NT2/D1 (cell line): Measurements from ENCODE around the gene RASL10A.

Experiments
- SUZ12 ChIP-seq: IDR thresholded peaks from 2 replicates; pipeline ENCODE4 v1.6.1; 2011; ENCODE audit not compliant: insufficient read length, insufficient read depth; ENCODE audit errors: extremely low read depth
- YY1 ChIP-seq: IDR thresholded peaks from 2 replicates; pipeline ENCODE4 v1.6.1; 2011; ENCODE audit not compliant: insufficient read length, insufficient read depth
- ZNF274 ChIP-seq: IDR thresholded peaks from 2 replicates; pipeline ENCODE4 v1.6.1; 2011; ENCODE audit warnings: mild to moderate bottlenecking, low read depth, low read length

- TF ChIP-seq YY1 (no peak), ZNF274 (no peak), SUZ12 (no peak)
These were observed 25.4 kb downstream of the RASL10A start for GRCh38 chr22:29290061-29290460.
